Choroid plexus epithelial cell (primary cell): ENCODE measurements around the gene CA10.

Experiments used
- DNase-seq: peaks from one replicate; pipeline ENCODE4 v3.0.0-alpha.2; 2010; ENCODE audit warnings: low read depth
- H3K4me3 ChIP-seq: 2 replicates; pipeline ENCODE4 v1.5.1; 2011; ENCODE audit warnings: low read depth, mild to moderate bottlenecking, control low read depth, low read length, moderate library complexity
- TF ChIP-seq, protein P1 (sequence below): conservative IDR thresholded peaks from 2 replicates; pipeline ENCODE4 v1.5.1; 2011; ENCODE audit warnings: low read depth, mild to moderate bottlenecking, control low read depth, inconsistent platforms, low read length, moderate library complexity

The CA10 gene

DNA sequence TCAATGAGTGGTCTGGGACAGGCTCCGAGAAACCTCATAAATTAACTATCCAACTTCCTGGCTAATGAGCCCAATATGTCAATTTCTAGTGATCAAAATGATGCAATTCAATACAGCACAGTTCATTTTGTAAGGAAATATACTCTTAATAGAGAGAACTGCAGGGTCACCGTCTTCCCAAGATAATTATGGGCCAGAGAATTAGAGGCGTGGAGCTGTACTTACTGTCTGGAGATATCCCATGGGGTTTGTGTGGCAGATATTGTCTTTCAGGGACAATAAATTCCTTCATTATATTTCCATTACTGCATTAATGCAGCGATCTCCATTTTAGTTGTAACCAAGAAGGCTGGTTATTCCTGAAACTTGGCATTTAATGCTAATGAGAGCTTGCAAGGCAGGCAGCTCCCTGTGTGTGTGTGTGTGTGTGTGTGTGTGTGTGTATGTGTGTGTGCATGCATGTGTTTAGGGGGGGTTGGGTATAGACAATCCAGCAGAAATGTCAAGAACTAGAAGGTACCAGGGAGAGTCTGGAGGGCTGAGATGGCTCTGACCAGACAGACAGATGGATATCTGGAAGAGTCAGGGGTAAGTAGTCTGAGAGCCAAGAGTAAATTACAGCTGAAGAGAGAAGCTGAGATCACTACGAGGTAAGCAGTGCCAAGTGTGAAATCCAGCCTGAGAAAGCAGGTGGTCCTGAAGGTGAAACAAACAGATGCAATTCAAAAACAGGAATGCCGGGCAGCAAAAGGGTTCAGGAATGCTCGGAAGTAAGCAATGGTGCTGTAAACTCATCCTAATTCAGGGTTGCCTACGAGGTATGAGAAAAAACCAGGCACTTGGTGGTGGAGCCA is 393.0 kb downstream of the CA10 start:
- no peak for DNase-seq
- H3K4me3 ChIP-seq, result no peak overlapping the region
- TF ChIP-seq, protein P1, sequence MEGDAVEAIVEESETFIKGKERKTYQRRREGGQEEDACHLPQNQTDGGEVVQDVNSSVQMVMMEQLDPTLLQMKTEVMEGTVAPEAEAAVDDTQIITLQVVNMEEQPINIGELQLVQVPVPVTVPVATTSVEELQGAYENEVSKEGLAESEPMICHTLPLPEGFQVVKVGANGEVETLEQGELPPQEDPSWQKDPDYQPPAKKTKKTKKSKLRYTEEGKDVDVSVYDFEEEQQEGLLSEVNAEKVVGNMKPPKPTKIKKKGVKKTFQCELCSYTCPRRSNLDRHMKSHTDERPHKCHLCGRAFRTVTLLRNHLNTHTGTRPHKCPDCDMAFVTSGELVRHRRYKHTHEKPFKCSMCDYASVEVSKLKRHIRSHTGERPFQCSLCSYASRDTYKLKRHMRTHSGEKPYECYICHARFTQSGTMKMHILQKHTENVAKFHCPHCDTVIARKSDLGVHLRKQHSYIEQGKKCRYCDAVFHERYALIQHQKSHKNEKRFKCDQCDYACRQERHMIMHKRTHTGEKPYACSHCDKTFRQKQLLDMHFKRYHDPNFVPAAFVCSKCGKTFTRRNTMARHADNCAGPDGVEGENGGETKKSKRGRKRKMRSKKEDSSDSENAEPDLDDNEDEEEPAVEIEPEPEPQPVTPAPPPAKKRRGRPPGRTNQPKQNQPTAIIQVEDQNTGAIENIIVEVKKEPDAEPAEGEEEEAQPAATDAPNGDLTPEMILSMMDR, result no peak

DNA sequence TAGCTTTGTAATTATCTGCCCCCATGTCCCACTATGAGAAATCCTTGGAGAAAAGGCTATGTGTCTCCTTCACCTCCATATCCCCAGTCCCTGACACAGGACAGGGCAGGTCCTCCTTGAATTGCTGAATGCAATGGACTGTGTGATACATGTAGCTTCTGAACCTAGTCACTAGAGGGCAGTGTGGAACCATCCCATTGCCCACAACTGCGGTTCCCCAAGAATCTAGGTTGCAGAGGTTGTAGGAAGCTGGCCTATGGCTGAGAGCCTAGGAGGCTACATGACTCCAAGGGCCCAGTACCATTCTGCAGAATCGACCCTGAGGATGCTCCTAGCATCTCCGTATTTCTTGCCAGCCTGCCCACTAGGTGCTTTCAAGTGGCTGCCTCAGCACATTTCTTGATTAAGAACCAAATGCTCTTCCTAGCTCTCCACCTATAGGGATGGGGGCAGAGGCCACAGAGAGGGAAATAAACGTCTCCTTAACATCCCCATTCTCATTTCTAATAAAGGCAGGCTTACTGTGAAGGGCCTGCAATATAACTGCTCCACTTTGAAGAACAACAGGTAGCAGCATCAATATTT is 394.0 kb downstream of the CA10 start:
- no peak overlapping the region for H3K4me3 ChIP-seq
- TF ChIP-seq, protein P1, result peak; percentile 86
- peak; percentile 74 for DNase-seq

DNA sequence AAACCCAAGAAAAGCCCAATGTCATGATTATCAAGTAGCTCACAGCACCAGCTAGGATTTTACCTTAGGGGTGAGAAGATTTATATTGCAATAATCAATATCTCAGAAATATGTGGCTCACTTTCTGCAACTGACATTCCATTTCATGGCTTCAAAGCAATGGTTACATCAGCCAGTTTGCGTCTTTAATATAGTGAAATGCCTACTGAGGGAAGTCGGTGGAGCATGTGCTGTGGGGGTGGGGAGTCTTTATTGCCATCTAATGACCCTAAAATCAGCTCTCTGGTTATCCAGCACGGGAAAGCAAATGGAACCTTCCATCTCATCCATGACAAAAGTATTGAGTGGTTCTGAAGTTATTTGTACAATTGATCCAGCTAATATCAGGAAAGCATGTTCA is 395.5 kb downstream of the CA10 start:
- TF ChIP-seq, protein P1, result no peak
- no peak overlapping the region for H3K4me3 ChIP-seq
- DNase-seq, result no peak

DNA sequence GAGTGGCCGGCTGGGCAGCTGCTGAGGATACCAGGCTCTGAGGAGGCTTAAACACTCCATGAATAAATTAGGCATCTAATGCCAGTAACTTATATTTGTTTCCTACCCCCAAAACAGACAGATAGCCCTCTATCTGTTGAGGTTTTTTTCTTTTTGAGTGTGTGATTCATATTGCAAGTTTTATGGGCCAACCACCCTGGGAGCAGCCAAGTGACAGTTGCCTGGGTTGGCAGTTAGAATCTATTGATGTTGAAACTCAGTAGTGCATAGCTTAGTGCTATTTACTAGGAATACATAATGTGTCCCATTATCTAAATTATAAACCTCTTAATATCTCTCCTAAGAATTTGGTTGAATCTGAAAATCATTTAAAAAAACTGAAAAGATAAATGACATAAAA is 397.4 kb downstream of the CA10 start:
- no peak overlapping the region for H3K4me3 ChIP-seq
- TF ChIP-seq, protein P1, result no peak
- DNase-seq, result no peak

DNA sequence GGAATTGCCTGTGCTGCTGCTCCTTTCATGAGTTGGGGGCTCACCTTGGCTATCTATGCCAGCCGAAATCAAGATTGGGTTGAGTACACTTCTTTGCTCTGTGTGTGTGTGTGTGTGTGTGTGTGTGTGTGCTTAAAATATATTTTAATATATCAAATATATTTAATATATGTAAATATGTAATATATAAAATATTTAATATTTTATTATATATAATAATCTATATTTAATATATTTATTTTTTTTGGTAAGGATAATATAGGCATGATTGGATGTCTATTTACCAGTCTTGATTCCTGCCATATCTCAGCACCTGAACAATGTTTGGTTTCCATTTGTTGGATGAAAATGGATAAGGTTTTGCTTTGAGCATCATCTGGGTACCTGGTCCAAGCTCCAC is 399.3 kb downstream of the CA10 start:
- TF ChIP-seq, protein P1, result no peak

DNA sequence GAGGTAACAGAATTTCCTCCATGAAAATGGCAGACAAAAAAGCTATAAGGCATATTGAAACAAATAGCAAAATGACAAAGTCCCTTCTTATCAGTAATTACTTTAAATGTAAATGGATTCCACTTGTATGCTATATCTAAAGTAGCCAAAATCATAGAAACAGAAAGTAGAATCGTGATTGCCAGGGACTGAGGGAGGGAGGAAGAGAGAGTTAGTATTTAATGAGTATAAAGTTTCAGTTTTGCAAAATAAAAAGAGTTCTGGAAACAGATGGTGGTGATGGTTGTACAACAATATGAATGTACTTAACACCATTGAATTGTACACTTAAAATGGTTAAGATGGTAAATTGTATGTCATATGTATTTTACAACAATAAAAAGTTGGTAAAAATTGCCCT is 407.4 kb downstream of the CA10 start:
- no peak for DNase-seq
- H3K4me3 ChIP-seq, result no peak overlapping the region
- TF ChIP-seq, protein P1, result no peak

More for the DNA sequence above, 399.3 kb downstream of the CA10 start:
- no peak for DNase-seq
- no peak overlapping the region for H3K4me3 ChIP-seq
